ENCODE results near the gene DHX34.
"Not testable (repeated sequence)": the region's sequence is repeated elsewhere in the genome, so short reads cannot be mapped to it uniquely, and the experiment has no call there.

DHX34 gene

DNA sequence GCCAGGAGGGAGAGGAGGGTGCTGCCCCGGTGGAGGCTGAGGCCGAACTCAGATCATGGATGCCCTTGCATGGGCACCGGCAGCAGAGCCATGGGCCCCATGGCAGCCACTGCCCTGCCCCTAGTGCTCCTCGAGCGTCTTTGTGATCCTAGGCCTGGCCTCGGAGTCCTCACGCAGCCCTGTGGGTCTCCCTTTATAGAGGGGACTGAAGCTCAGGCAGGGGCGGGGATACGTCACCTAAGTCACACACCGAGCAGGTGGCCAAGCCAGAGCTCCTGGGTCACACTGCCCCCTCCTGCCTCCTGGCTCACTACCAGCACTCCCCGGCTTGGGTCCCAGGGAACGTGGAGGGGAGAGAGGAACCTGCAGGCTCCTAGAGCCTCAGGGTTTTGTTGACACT lies 28.7 kb downstream of the DHX34 start:
- TF ChIP-seq, protein P1, sequence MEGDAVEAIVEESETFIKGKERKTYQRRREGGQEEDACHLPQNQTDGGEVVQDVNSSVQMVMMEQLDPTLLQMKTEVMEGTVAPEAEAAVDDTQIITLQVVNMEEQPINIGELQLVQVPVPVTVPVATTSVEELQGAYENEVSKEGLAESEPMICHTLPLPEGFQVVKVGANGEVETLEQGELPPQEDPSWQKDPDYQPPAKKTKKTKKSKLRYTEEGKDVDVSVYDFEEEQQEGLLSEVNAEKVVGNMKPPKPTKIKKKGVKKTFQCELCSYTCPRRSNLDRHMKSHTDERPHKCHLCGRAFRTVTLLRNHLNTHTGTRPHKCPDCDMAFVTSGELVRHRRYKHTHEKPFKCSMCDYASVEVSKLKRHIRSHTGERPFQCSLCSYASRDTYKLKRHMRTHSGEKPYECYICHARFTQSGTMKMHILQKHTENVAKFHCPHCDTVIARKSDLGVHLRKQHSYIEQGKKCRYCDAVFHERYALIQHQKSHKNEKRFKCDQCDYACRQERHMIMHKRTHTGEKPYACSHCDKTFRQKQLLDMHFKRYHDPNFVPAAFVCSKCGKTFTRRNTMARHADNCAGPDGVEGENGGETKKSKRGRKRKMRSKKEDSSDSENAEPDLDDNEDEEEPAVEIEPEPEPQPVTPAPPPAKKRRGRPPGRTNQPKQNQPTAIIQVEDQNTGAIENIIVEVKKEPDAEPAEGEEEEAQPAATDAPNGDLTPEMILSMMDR (IDR thresholded peaks at IDR 0.05; ENCODE audit: borderline replicate concordance, control extremely low read depth, extremely low read depth, insufficient read depth, missing control alignments), result no peak
- no peak for DNase-seq (ENCODE audit: low spot score)
- in situ Hi-C loops (cut with MboI; ENCODE audit: low sequenced_read_pairs, unreplicated experiment), result no loop called here

DNA sequence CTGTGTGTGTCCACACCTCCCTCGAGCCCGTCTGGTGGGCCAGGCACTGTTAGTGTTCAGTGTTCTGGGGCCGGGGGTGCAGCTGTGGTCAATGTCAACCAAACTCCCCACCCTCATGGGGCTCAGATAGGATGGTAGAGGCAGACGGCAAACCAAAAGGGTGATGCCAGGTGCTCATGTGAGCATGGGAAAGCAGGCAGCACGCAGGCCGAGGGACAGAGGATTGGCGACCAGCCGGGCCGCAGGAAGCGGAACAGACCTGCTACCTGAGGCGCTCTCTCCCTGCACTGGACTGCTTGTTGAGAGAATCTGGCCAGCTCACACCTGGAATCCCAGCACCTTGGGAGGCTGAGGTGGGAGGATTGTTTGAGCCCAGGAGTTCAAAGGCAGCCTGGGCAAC lies 29.1 kb downstream of the DHX34 start:
- in situ Hi-C loops (cut with MboI; ENCODE audit: low sequenced_read_pairs, unreplicated experiment), result no loop called here
- no peak for DNase-seq (ENCODE audit: low spot score)
- TF ChIP-seq, protein P1 (IDR thresholded peaks at IDR 0.05; ENCODE audit: borderline replicate concordance, control extremely low read depth, extremely low read depth, insufficient read depth, missing control alignments), result no peak

DNA sequence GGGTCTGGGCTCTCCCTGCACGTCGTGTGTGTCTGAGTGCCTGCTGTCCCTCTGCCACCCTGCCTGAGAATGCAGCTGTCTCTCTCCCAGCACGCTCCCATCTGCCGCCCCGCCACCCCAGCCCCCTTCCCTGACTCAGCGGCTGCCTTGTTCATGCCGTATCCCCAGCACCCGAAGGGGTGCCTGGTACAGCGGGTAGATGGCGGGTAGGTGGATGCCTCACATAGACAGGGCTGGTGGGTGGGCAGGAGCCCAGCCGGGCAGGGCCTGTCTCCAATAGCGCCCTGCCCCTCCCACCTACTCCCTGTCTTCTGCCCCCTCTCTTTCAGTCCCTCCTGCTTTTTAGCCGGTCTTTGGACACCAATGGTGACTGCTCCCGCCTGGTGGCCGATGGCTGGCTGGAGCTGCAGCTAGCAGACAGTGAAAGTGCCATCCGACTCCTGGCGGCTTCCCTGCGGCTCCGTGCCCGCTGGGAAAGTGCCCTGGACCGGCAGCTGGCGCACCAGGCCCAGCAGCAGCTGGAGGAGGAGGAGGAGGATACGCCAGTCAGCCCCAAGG lies 30.3 kb downstream of the DHX34 start:
- DNase-seq (ENCODE audit: low spot score), result no peak
- TF ChIP-seq, protein P1 (IDR thresholded peaks at IDR 0.05; ENCODE audit: borderline replicate concordance, control extremely low read depth, extremely low read depth, insufficient read depth, missing control alignments), result no peak
- in situ Hi-C loops (cut with MboI; ENCODE audit: low sequenced_read_pairs, unreplicated experiment), result no loop called here

DNA sequence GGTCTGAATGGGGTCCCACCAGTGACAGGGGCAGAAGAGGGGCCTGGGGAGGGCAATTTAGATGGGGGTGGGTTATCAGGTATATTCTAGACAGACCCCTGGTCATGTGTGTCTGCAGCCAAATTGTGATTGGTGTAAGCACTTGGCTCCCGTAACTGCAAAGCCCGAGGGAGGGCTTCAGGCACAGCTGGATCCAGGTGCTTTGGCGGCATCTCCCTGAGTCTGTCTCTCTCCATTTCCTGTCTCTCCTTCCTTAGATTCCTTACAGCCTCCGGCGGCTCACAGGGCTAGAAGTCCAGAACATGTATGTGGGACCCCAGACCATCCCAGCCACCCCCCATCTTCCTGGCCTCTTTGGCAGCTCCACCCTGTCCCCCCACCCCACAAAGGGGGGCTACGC lies 31.4 kb downstream of the DHX34 start:
- no peak for DNase-seq (ENCODE audit: low spot score)
- TF ChIP-seq, protein P1 (IDR thresholded peaks at IDR 0.05; ENCODE audit: borderline replicate concordance, control extremely low read depth, extremely low read depth, insufficient read depth, missing control alignments), result no peak
- in situ Hi-C loops (cut with MboI; ENCODE audit: low sequenced_read_pairs, unreplicated experiment), result loop anchor here (10.0 kb wide), 1 partner anchor 86 kb away; no protein-coding TSS in a partner anchor

DNA sequence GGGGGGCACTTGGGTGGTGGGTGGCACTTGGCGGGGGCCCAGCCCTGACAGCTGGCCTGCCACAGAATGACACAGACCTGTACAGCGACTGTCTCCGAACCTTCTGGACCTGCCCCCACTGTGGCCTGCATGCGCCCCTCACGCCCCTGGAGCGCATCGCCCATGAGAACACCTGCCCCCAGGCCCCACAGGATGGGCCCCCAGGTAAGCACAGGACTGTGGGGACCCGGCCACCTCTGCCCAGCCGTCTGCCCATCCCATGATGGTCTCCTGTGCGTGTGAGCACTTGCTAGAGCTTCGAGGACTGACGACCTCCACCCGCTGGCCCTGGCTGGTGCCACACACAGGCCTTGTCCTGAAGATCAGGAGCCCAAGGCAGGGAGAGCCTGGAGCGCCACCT lies 32.0 kb downstream of the DHX34 start:
- in situ Hi-C loops (cut with MboI; ENCODE audit: low sequenced_read_pairs, unreplicated experiment), result loop anchor here (10.0 kb wide), 1 partner anchor 86 kb away; no protein-coding TSS in a partner anchor
- TF ChIP-seq, protein P1 (IDR thresholded peaks at IDR 0.05; ENCODE audit: borderline replicate concordance, control extremely low read depth, extremely low read depth, insufficient read depth, missing control alignments), result no peak
- DNase-seq (ENCODE audit: low spot score), result no peak

DNA sequence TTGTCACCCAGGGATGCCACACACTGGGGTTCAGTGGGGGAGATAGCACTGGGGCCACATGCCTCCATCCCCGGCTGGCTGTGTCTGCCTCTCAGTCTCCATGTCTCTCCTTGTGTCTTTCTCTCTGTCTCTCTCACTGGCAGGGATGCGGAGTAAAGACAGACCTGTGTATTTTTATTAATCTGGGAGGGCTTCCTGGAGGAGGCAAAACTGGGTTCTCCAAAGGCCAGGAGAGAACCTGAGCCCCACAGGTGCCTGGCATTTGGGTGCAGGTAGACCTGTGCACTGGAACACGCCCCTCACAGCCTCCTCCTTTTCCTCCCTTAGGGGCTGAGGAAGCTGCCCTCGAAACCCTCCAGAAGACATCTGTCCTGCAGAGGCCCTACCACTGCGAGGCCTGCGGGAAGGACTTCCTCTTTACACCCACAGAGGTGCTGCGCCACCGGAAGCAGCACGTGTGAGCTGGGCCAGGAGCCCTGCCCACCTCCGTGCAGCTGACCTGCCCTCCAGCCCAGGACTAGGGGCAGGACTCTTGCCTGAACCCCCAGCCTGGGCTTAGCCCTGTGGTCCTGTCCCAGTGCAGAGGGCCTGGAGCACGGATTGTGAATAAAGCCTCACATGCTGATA lies 32.7 kb downstream of the DHX34 start:
- in situ Hi-C loops (cut with MboI; ENCODE audit: low sequenced_read_pairs, unreplicated experiment), result loop anchor here (10.0 kb wide), 1 partner anchor 87 kb away; no protein-coding TSS in a partner anchor
- DNase-seq (ENCODE audit: low spot score), result peak; percentile 61
- TF ChIP-seq, protein P1 (IDR thresholded peaks at IDR 0.05; ENCODE audit: borderline replicate concordance, control extremely low read depth, extremely low read depth, insufficient read depth, missing control alignments), result no peak

DNA sequence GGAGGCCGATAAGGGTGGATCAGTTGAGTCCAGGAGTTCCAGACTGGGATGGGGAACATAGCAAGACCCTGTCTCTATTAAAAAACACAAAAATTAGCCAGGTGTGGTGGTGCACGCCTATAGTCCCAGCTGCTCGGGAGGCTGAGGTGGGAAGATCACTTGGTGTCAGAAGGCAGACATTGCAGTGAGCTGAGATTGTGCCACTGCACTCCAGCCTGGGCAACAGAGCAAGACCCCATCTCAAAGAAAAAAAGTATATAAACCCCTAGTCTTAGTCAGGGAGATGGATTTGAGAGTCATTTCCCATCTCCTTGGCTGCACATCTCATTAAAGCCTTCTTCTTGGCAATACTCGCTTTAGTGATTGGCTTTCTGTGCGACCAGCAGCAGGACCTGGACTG lies 34.8 kb downstream of the DHX34 start:
- in situ Hi-C loops (cut with MboI; ENCODE audit: low sequenced_read_pairs, unreplicated experiment), result loop anchor here (10.0 kb wide), 1 partner anchor 89 kb away; no protein-coding TSS in a partner anchor
- DNase-seq (ENCODE audit: low spot score), result not testable (repeated sequence)

DNA sequence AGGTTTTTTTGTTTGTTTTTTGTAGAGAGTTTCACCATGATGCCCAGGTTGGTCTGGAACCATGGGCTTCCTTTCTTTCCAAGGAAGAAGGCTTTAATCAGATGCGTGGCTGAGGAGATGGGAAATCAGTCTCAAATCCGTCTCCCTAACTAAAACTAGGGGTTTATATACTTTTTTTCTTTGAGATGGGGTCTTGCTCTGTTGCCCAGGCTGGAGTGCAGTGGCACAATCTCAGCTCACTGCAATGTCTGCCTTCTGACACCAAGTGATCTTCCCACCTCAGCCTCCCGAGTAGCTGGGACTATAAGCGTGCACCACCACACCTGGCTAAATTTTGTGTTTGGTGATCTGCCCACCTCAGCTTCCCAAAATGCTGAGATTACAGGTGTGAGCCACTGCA lies 35.4 kb downstream of the DHX34 start:
- in situ Hi-C loops (cut with MboI; ENCODE audit: low sequenced_read_pairs, unreplicated experiment), result loop anchor here (10.0 kb wide), 1 partner anchor 90 kb away; no protein-coding TSS in a partner anchor
- not testable (repeated sequence) for DNase-seq (ENCODE audit: low spot score)

DNA sequence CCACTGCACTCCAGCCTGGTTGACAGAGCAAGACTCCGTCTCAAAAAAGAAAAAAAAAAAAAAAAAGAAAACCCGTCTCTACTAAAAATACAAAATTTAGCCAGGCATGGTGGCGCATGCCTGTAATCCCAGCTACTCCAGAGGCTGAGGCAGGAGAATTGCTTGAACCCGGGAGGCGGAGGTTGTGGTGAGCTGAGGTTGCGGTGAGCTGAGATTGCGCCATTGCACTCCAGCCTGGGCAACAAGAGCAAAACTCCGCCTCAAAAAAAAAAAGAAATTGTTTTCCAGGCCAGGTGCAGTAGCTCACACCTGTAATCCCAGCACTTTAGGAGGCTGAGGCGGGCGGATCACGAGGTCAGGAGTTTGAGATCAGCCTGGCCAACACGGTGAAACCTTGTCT lies 37.5 kb downstream of the DHX34 start:
- in situ Hi-C loops (cut with MboI; ENCODE audit: low sequenced_read_pairs, unreplicated experiment), result loop anchor here (10.0 kb wide), 1 partner anchor 92 kb away; no protein-coding TSS in a partner anchor
- not testable (repeated sequence) for DNase-seq (ENCODE audit: low spot score)

DNA sequence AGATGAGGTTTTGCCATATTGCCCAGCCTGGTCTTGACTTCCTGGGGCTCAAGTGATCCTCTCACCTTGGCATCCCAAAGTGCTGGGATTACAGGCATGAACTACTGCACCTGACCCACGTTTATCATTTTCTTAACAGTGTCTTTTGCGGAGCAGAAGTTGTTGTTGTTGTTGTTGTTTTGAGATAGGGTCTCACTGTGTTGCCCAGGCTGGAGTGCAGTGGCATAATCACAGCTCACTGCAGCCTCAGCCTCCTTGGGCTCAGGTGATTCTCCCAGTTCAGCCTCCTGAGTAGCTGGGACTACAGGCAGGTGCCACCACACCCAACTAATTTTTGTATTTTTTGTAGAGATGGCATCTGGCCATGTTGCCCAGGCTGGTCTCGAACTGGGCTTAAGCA lies 38.5 kb downstream of the DHX34 start:
- in situ Hi-C loops (cut with MboI; ENCODE audit: low sequenced_read_pairs, unreplicated experiment), result loop anchor here (10.0 kb wide), 1 partner anchor 93 kb away; no protein-coding TSS in a partner anchor
- not testable (repeated sequence) for DNase-seq (ENCODE audit: low spot score)
